GM21723 (cell line): ENCODE results near the gene NGF.

Experiments
- ATAC-seq: cut with Tn5 transposase; IDR thresholded peaks from one replicate; pipeline ENCODE4 v1.9.1; 2021; ENCODE audit warnings: mild to moderate bottlenecking, moderate library complexity; ENCODE audit not compliant: unreplicated experiment

The NGF gene

DNA sequence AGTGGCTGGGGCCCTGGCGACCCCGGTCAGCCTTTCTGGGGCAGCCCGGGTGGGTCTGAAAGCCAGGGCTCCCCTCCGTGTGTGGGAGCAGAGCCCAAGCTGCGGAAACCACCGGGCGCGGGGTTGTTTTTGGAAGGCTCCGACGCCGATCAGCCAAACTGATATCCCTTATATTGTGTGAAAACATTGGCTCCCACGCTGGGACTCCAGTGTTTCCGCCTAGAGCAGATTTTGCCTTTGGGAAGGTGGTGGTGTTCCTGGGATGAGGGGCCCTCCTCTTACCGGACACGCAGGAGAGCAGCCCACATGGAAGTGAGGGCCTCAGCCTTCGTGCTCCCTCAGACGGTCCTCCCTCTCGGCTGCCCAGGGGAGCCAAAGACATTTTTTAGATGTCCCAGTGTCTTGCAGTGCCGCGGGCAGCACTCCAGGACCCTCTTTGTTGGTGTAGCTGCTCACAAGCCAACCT, 54.3 kb downstream of the NGF start:
- ATAC-seq = no peak

GRCh38 chr1:115283249-115283648, 54.8 kb downstream of the NGF start:
- no peak for ATAC-seq

DNA sequence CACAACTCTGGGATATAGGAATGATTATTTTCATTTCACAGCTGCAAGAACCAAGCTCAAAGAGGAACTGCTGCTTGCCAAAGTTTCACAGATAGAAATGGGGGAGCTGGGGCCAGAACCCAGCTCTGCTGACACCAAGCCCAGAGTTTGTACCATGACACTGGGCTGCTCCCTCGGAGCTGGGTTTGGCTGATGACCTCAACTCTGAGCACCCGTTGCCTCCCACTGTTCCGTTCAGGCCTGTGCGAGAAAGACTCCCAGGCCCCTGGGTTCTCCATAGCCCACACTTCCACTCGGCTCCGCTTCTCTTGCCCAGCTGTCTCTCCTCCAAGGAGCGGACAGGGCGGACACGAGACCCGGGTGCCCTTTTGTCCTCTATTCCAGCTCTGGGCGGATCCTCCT, 55.2 kb downstream of the NGF start:
- ATAC-seq = no peak

GRCh38 chr1:115281143-115281542, 56.9 kb downstream of the NGF start:
- no peak for ATAC-seq

- ATAC-seq = no peak
Measured at GRCh38 chr1:115280064-115280463, 58.0 kb downstream of the NGF start.

DNA sequence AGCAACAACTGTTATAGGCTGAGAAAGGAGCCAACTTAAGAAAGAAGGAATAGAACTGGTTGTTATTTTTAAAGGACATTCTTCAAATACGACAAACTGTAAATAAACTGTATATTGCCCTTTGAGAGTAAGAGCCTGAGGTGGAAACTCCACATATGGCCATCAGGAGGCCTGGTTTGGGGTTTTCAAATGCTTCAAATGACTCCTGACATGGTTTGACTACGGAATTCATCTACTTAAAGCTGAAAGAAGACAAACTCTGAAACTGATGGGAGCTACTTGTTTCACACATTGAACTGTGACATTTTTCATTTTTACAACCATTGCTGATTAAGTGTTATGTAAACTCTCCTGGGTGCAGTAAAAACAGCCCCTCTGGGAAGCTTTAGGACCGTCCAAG, 59.8 kb downstream of the NGF start:
- ATAC-seq = no peak

GRCh38 chr1:115277276-115277675, 60.8 kb downstream of the NGF start:
- ATAC-seq = no peak

GRCh38 chr1:115275216-115275615, 62.8 kb downstream of the NGF start:
- no peak for ATAC-seq

GRCh38 chr1:115274467-115274866, 63.6 kb downstream of the NGF start:
- ATAC-seq = no peak

GRCh38 chr1:115266729-115267421, 71.2 kb downstream of the NGF start:
- no peak for ATAC-seq

DNA sequence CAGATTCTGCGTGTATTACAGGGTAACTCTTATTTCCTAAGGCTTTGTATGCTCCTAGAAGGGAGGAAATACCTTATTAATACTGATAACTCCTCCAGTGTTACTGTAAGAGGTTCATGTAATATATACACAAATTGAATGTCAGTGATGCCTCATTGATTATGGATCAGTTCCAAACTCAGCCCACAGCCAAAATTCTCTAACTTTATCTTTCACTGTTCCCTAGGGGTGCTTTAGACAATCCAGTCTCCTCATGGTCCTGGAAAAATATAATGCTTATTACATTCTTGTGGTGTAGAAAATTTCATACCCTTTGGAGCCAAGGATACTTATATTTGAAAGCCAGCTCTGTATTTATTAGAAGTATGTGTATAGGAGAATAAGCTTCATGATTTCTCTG, 73.0 kb downstream of the NGF start:
- ATAC-seq = no peak

- ATAC-seq = no peak
Measured at GRCh38 chr1:115262886-115263285, 75.2 kb downstream of the NGF start.

GRCh38 chr1:115261496-115261895, 76.6 kb downstream of the NGF start:
- no peak for ATAC-seq

DNA sequence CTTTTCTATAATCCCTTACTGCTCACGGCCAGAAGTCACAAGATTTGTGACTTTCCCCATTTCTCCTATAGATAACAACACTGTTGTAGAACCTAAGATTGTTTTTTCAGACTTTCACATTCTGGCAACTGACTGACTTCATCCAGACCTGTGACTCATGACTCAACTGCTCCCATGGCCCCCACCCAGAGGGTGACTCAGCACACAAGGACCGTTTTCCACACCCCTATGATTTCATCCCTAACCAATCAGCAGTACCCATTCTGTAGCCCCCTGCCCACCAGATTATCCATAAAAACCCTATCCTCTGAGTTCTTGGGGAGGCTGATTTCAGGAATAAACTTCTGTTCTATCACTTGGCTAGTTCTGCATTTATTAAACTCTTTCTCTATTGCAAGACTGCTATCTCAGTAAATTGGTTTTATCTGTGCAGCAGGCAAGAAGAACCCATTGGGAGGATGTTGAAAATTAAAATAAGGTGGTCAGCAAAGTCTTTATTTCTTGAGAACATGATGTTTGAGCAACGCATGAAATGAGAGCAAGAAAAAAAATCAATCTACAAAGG, 79.7 kb downstream of the NGF start:
- ATAC-seq = no peak

- ATAC-seq = no peak
Measured at GRCh38 chr1:115257591-115257990, 80.5 kb downstream of the NGF start.

GRCh38 chr1:115255154-115255553, 82.9 kb downstream of the NGF start:
- ATAC-seq = no peak

- no peak for ATAC-seq
Measured at GRCh38 chr1:115252585-115252984, 85.5 kb downstream of the NGF start.

- ATAC-seq = no peak
Measured at GRCh38 chr1:115251856-115252255, 86.2 kb downstream of the NGF start.

GRCh38 chr1:115251340-115251748, 86.7 kb downstream of the NGF start:
- no peak for ATAC-seq

- ATAC-seq = no peak
Measured at GRCh38 chr1:115246526-115246925, 91.5 kb downstream of the NGF start.

DNA sequence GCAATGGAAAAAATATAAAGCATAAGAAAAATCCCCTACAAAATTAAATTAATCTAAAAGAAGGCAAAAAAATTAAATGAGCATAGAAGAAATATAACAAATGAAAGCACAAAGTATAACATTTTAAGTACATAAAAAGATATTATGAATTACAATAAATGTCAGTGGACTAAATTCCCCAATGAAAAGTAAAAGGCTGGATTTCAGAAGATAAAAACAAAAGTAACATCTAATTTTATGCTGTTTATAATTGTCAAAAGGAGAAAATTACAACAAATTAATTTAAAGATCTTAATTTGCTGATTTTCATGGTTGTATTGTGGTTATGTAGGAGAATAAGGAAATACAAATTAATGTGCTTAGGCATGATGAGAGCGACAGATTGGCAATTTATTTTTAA, 92.8 kb downstream of the NGF start:
- ATAC-seq = no peak

- ATAC-seq = no peak
Measured at GRCh38 chr1:115242543-115242942, 95.5 kb downstream of the NGF start.

DNA sequence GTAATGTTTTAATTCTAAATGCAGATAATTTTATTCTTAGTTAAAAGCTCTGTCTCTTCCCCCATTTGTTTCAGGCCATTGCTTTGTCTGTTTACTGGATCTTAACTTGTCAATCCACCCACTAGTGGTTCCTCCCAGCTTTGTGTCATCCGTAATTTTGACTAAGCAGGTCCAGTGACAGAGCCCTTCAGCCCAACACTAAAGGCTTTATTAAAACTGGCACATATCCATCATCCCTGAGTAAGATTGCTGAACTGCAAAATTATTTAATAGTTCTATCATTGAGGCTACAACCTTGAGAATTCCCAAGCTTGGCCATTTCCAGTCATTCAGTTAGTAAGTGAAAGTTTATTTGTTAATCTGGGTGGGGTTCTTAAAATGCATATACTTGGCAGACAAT, 96.7 kb downstream of the NGF start:
- ATAC-seq = no peak
